ENCODE data around the gene SERPING1. TPM values are rescaled to one million over a fixed set of nuclear protein-coding genes. Genes with fewer than 3 reads are reported as not detected.

The SERPING1 gene
- polyA plus RNA-seq, 1 donor (not counting 4 experiments of a cell fraction or from before 2014, with no cell fraction given) = 12.8 TPM

DNA sequence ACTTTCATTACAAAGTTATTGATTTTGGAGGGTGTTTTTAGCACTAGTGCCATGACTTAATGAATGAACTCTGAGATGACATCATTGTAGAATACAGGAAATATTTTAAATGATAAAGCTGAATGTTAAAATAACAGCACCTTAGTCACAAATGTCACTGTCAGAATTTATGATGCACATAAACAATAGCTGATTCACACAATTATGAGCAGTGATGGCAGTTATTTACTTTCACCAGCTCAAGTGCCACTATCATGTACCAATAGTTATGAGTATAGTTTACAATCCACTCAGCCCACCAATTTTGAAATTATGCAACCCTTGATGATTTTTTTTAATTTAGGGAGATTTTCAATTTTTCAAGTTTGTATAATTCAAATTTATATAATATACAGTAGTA, 23.0 kb downstream of the SERPING1 start:
- Histone ChIP-seq H2AFZ (ENCODE audit: control insufficient read depth, low read length) (no peak overlapping the region), H3K36me3 (ENCODE audit: control insufficient read depth in 2 of 2, extremely low read depth in 1 of 2, insufficient read depth in 2 of 2, low read length in 2 of 2) (no peaks in the 10 kb centered on the region), H3K4me1 (ENCODE audit: control insufficient read depth, extremely low read depth, insufficient read depth, low read length) (no peaks in the 10 kb centered on the region), H3K79me2 (ENCODE audit: control insufficient read depth, insufficient read depth, low read length) (no peaks in the 10 kb centered on the region), H3K4me3 (ENCODE audit: control insufficient read depth in 2 of 3, extremely low read depth in 1 of 3, insufficient read depth in 2 of 3, low read depth in 1 of 3, low read length in 3 of 3) (no peak overlapping the region), H4K20me1 (ENCODE audit: control insufficient read depth, extremely low read depth, insufficient read depth, low read length) (no peaks in the 10 kb centered on the region), H3K9me3 (ENCODE audit: control insufficient read depth, low read depth, low read length) (no peaks in the 10 kb centered on the region), H3K9me1 (ENCODE audit: control insufficient read depth, extremely low read depth, insufficient read depth, low read length) (no peaks in the 10 kb centered on the region), H3K27ac (ENCODE audit: control insufficient read depth, insufficient read depth, low read length) (no peak overlapping the region), H3K4me2 (ENCODE audit: control insufficient read depth, extremely low read depth, insufficient read depth, low read depth, low read length) (no peak overlapping the region), H3K27me3 (ENCODE audit: control insufficient read depth, extremely low read depth, insufficient read depth, low read length) (no peaks in the 10 kb centered on the region), H3K9ac (ENCODE audit: control insufficient read depth, extremely low read depth, insufficient read depth, low read length) (no peak overlapping the region)
- dilution Hi-C loops (cut with MboI; ENCODE audit: extremely low pct_ligation_motif_present, low sequenced_read_pairs) = no loop called here
- TF ChIP-seq EZH2 (IDR thresholded peaks at IDR 0.05; ENCODE audit: low read length) = no peak
- TF ChIP-seq, protein P1, sequence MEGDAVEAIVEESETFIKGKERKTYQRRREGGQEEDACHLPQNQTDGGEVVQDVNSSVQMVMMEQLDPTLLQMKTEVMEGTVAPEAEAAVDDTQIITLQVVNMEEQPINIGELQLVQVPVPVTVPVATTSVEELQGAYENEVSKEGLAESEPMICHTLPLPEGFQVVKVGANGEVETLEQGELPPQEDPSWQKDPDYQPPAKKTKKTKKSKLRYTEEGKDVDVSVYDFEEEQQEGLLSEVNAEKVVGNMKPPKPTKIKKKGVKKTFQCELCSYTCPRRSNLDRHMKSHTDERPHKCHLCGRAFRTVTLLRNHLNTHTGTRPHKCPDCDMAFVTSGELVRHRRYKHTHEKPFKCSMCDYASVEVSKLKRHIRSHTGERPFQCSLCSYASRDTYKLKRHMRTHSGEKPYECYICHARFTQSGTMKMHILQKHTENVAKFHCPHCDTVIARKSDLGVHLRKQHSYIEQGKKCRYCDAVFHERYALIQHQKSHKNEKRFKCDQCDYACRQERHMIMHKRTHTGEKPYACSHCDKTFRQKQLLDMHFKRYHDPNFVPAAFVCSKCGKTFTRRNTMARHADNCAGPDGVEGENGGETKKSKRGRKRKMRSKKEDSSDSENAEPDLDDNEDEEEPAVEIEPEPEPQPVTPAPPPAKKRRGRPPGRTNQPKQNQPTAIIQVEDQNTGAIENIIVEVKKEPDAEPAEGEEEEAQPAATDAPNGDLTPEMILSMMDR (optimal IDR thresholded peaks at IDR 0.05 in 1 of 3, IDR thresholded peaks at IDR 0.05 in 1 of 3, conservative IDR thresholded peaks at IDR 0.05 in 1 of 3; ENCODE audit: extremely low read depth in 1 of 3, insufficient read depth in 2 of 3, low read length in 3 of 3) = no peak
- DNase-seq (ENCODE audit: low read depth, low spot score) (no peak), FAIRE-seq (no peak)

DNA sequence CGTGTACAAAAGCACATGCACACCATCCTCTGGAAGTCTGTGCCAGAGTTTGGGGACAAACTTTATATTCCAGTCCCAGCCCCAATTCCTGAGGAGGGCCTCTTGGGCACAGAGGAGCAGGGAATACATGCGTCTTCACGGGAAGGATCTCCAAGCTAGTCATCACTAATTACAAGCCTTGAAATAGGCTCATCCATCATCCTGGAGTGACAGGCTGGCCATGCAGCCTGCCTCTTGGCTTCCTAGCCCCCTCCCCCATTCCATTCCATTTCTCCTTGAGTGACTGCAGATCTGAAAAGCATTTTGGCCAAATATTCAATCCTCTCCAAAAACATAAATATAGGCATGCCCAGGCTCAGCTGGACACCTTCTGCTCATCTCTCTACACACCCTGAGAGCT, 24.8 kb downstream of the SERPING1 start:
- dilution Hi-C loops (cut with MboI; ENCODE audit: extremely low pct_ligation_motif_present, low sequenced_read_pairs) = no loop called here
- Histone ChIP-seq H3K4me3 (ENCODE audit: control insufficient read depth in 2 of 3, extremely low read depth in 1 of 3, insufficient read depth in 2 of 3, low read depth in 1 of 3, low read length in 3 of 3) (no peak overlapping the region), H3K4me2 (ENCODE audit: control insufficient read depth, extremely low read depth, insufficient read depth, low read depth, low read length) (no peak overlapping the region), H3K27ac (ENCODE audit: control insufficient read depth, insufficient read depth, low read length) (no peak overlapping the region), H3K36me3 (ENCODE audit: control insufficient read depth in 2 of 2, extremely low read depth in 1 of 2, insufficient read depth in 2 of 2, low read length in 2 of 2) (no peaks in the 10 kb centered on the region), H3K4me1 (ENCODE audit: control insufficient read depth, extremely low read depth, insufficient read depth, low read length) (no peaks in the 10 kb centered on the region), H3K9me1 (ENCODE audit: control insufficient read depth, extremely low read depth, insufficient read depth, low read length) (no peaks in the 10 kb centered on the region), H3K79me2 (ENCODE audit: control insufficient read depth, insufficient read depth, low read length) (no peaks in the 10 kb centered on the region), H2AFZ (ENCODE audit: control insufficient read depth, low read length) (no peak overlapping the region), H4K20me1 (ENCODE audit: control insufficient read depth, extremely low read depth, insufficient read depth, low read length) (no peaks in the 10 kb centered on the region), H3K9me3 (ENCODE audit: control insufficient read depth, low read depth, low read length) (no peaks in the 10 kb centered on the region), H3K27me3 (ENCODE audit: control insufficient read depth, extremely low read depth, insufficient read depth, low read length) (no peaks in the 10 kb centered on the region), H3K9ac (ENCODE audit: control insufficient read depth, extremely low read depth, insufficient read depth, low read length) (no peak overlapping the region)
- no peak for DNase-seq (ENCODE audit: low read depth, low spot score)
- TF ChIP-seq, protein P1 (optimal IDR thresholded peaks at IDR 0.05 in 1 of 3, IDR thresholded peaks at IDR 0.05 in 1 of 3, conservative IDR thresholded peaks at IDR 0.05 in 1 of 3; ENCODE audit: extremely low read depth in 1 of 3, insufficient read depth in 2 of 3, low read length in 3 of 3) = no peak
- TF ChIP-seq EZH2 (IDR thresholded peaks at IDR 0.05; ENCODE audit: low read length) = no peak
- no peak for FAIRE-seq

Measured in keratinocyte (primary cell).